Aorta (tissue), 5 donors: ENCODE data around the gene GBP2. TPM values are rescaled to one million over a fixed set of nuclear protein-coding genes. Genes with fewer than 3 reads are reported as not detected.

Experiments
- ATAC-seq: fragments of 200-7000 bp; cut with Tn5 transposase; one replicate; pipeline ENCODE4 v1.9.1; 2022; ENCODE audit warnings: moderate library complexity; ENCODE audit not compliant: low FRiP score
- DNase-seq, 2 donors: peaks; one replicate each; pipeline ENCODE4 v3.0.0-alpha.2; 2020
- H3K27ac ChIP-seq, 2 donors: one replicate each; pipeline ENCODE4 v1.5.1; 2013; ENCODE audit warnings: low read length in 2 of 2, mild to moderate bottlenecking in 2 of 2, moderate library complexity in 2 of 2, control low read depth in 1 of 2, inconsistent platforms in 1 of 2, low read depth in 1 of 2
- H3K27me3 ChIP-seq, 2 donors: one replicate each; pipeline ENCODE4 v1.6.1; 2013; ENCODE audit warnings: control low read depth in 1 of 2, low read length in 1 of 2, mild to moderate bottlenecking in 1 of 2, moderate library complexity in 1 of 2; ENCODE audit not compliant: insufficient read depth in 2 of 2, control insufficient read depth in 1 of 2
- H3K36me3 ChIP-seq, 2 donors: one replicate each; pipeline ENCODE4 v1.6.1; 2013; ENCODE audit warnings: control low read depth in 1 of 2, low read length in 1 of 2, mild to moderate bottlenecking in 1 of 2; ENCODE audit not compliant: insufficient read depth in 2 of 2, control insufficient read depth in 1 of 2
- H3K4me1 ChIP-seq, 2 donors: one replicate each; pipeline ENCODE4 v1.6.1; 2013; ENCODE audit warnings: low read length in 2 of 2, control low read depth in 1 of 2, mild to moderate bottlenecking in 1 of 2, moderate library complexity in 1 of 2; ENCODE audit not compliant: insufficient read depth in 2 of 2, control insufficient read depth in 1 of 2
- H3K4me3 ChIP-seq, 2 donors: one replicate each; pipeline ENCODE4 v1.5.1; 2013; ENCODE audit warnings: low read length in 2 of 2, control low read depth in 1 of 2, mild to moderate bottlenecking in 1 of 2
- H3K9me3 ChIP-seq: one replicate; pipeline ENCODE4 v1.6.1; 2013; ENCODE audit warnings: mild to moderate bottlenecking, low read length; ENCODE audit not compliant: control insufficient read depth
- WGBS, 2 donors: extraction: QIAGEN DNeasy Blood & Tissue Kit; methylation state at CpG; one replicate each; pipeline ENCODE4 v1.1.7; 2013; 5-methylcytosine and 5-hydroxymethylcytosine counted together
- intact Hi-C, 2 donors: fragments of 100-400 bp; cut with DNase I; formaldehyde crosslinking; loops; one replicate each; pipeline versions ENCODE4 v1.14.2 to v1.15.0; 2022
- long read RNA-seq, 2 donors: library from polyadenylated mRNA; unstranded; transcript quantifications; one replicate each; pipeline ENCODE4 v2.0.0, GENCODE V29; 2020 to 2021
- polyA plus RNA-seq, 2 donors: library from polyadenylated mRNA; stranded (reverse); fragments of 200-250 nt; gene quantifications; one replicate each; pipeline ENCODE4 v1.2.3, GENCODE V29; 2013
- total RNA-seq, 2 donors: library from RNA; stranded (reverse); fragmentation: NEBNext Ultra II Directional; extraction: Animal tissue kit (Norgen Biotek cat#: 25700); gene quantifications; one replicate each; pipeline ENCODE4 v1.2.1, GENCODE V29; 2021
- donor health status: healthy with polysubstance abuse.
- donor health status: Bipolar disorder and iron deficiency.
- donor health status: DM: no; HTN: no; CAD: no.
- donor health status: DM: no; HTN: no; CAD: no.
- donor health status: DM: yes; HTN: yes; CAD: no.

The GBP2 gene
- total RNA-seq (100 to 1,000 TPM; 110 to 123 TPM), polyA plus RNA-seq (100 to 1,000 TPM in 1 of 2 donors, 10 to 100 TPM in 1; 67.6 to 217 TPM)
- long read RNA-seq, donor 1, transcript GBP2-201 (11 exons, 2,220 nt) = major isoform, 436 of 695 reads
- long read RNA-seq, donor 1, partial matches to known transcripts = 220 of 695 reads
- long read RNA-seq, donor 1, other reads (novel, unspliced or antisense) = 39 of 695 reads
- long read RNA-seq, donor 2, transcript GBP2-201 (11 exons, 2,220 nt) = major isoform, 62 of 81 reads
- long read RNA-seq, donor 2, partial matches to known transcripts = 14 of 81 reads
- long read RNA-seq, donor 2, other reads (novel, unspliced or antisense) = 5 of 81 reads

GRCh38 chr1:89125913-89126580 is at the start of gene GBP2:
GBP2 (minus strand) TSS chr1:89126114; CDS start chr1:89121966, 4,148 bp downstream.
- DNase-seq = no peak
- peak within 1 kb of the TSS; percentile 54 to 57 for H3K27ac ChIP-seq
- H3K4me3 ChIP-seq = peak within 1 kb of the TSS; percentile 77 to 100
- H3K36me3 ChIP-seq = peaks cover 0 to 3% of the 10 kb centered on the region in 2 donors
- ATAC-seq = peak; percentile 88
- intact Hi-C loops = no loop called here
- WGBS, 2 donors = 0 to 1% methylated on average over 6 of the region's 6 CpGs
- H3K4me1 ChIP-seq = peaks cover 3 to 13% of the 10 kb centered on the region in 2 donors
- H3K9me3 ChIP-seq = no peaks in the 10 kb centered on the region
- H3K27me3 ChIP-seq = no peaks in the 10 kb centered on the region

DNA sequence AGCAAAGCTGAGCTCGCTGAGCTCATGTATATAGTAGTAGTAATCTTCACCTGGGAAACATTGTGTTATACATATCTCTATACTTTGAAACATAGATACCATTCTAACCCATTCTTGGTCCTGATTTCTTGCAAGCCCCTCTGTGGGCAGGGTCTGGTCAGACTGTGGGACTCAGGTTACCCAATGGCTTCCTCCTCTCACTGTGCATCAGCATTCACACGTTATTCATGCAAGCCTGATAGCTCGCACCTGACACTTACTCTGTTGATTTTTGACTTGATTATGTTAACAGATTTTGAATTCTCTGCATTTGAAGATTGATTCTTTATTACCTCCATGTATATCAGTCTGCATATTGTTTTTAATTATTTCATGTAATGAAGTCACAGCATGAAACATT is 48.6 kb upstream of the GBP2 start:
- Histone ChIP-seq H3K27ac (no peak overlapping the region), H3K36me3 (no peaks in the 10 kb centered on the region), H3K4me3 (no peak overlapping the region), H3K4me1 (no peaks in the 10 kb centered on the region), H3K27me3 (no peaks in the 10 kb centered on the region), H3K9me3 (no peaks in the 10 kb centered on the region)
- ATAC-seq (no peak), DNase-seq (no peak)
- intact Hi-C loops = loop anchor here in 1 of 2 donors (10.0 kb wide), 1 partner anchor 230 kb away; no protein-coding TSS in a partner anchor
- 80 to 85% methylated on average over 3 of the region's 3 CpGs for WGBS, 2 donors

- 66 to 89% methylated on average over 4 of the region's 4 CpGs for WGBS, 2 donors
- no peak for ATAC-seq
- intact Hi-C loops = loop anchor here in 1 of 2 donors (10.0 kb wide), 1 partner anchor 232 kb away; no protein-coding TSS in a partner anchor
Observed at GRCh38 chr1:89172468-89173143, 46.7 kb upstream of the GBP2 start.

GRCh38 chr1:89171067-89171438 is 45.1 kb upstream of the GBP2 start:
- Histone ChIP-seq H3K36me3 (no peaks in the 10 kb centered on the region), H3K27me3 (no peaks in the 10 kb centered on the region), H3K4me3 (no peak overlapping the region), H3K27ac (no peak overlapping the region), H3K4me1 (no peaks in the 10 kb centered on the region), H3K9me3 (no peaks in the 10 kb centered on the region)
- ATAC-seq (no peak), DNase-seq (no peak)
- intact Hi-C loops = loop anchor here in 1 of 2 donors (10.0 kb wide), 1 partner anchor 234 kb away; no protein-coding TSS in a partner anchor

More at GRCh38 chr1:89172468-89173143, 46.7 kb upstream of the GBP2 start:
- Histone ChIP-seq H3K27ac (no peak overlapping the region), H3K4me3 (no peak overlapping the region), H3K27me3 (no peaks in the 10 kb centered on the region), H3K9me3 (no peaks in the 10 kb centered on the region), H3K36me3 (no peaks in the 10 kb centered on the region), H3K4me1 (no peaks in the 10 kb centered on the region)
- no peak for DNase-seq

DNA sequence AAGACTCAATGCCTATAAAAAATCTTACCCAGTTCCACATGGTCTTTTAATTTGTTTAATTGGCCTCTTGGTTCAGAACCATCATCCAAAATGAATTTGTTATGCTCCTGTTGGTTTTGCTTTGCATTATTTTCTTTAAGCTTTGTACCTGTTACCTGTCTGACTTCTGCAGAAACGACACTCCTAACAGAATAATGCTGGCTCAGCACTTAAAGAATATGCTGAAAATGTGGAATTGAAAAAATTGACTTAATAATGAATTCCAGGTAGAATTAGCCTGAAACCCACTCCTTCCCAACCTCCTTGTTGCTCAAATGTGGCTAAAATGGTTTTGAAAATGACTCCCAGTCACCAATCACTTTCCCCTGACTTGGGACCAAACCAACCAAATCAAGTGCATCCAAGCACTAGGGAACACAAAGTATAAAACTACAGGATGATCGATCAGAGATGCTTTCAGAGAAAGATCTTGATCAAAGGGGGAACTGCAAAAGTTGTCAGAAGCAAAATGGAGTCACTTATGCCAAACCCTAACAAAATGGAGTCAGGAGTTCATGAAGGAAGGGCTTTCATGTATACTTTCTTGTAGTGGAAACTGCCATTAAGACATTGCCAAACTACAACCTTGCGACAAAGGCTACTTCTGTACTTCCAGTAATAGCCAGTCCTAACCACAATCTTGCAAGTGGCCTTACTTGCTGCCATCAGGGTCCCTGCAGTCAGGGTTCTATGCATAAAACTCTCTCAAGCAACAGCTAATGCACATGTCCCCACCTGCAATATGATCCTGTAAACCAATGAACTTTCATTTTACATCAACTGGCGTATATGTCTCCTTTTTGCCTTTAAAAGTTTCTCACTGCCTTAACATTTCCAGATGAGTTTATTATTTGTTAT is 44.5 kb upstream of the GBP2 start:
- no peak for ATAC-seq
- WGBS, 2 donors = 87% methylated on average over 4 of the region's 4 CpGs
- no peaks in the 10 kb centered on the region for H3K4me1 ChIP-seq
- no peaks in the 10 kb centered on the region for H3K36me3 ChIP-seq
- intact Hi-C loops = loop anchor here in 1 of 2 donors (10.0 kb wide), 1 partner anchor 234 kb away; no protein-coding TSS in a partner anchor
- no peaks in the 10 kb centered on the region for H3K9me3 ChIP-seq
- H3K4me3 ChIP-seq = no peak overlapping the region
- DNase-seq = no peak
- H3K27ac ChIP-seq = no peak overlapping the region
- H3K27me3 ChIP-seq = no peaks in the 10 kb centered on the region

DNA sequence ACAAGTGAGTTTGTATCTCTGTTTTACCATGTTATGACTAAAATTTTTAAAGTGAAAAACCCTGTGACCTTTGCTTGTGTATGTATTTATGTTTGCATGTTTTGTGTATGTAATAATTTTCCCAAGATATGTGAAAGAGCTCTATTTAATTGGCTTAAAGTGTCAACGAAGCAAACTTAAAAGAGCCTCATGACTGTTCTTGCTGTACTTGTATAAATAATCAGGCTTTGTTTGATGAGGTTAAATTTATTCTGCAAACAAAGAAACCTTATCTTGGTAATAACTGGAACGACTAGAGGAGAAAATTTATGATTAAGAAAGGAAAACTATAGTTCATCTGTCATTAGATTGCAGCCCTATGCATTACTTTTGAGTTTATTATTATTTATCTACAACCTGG is 43.3 kb upstream of the GBP2 start:
- Histone ChIP-seq H3K27me3 (no peaks in the 10 kb centered on the region), H3K4me1 (no peaks in the 10 kb centered on the region), H3K4me3 (no peak overlapping the region), H3K27ac (no peak overlapping the region), H3K9me3 (no peaks in the 10 kb centered on the region), H3K36me3 (no peaks in the 10 kb centered on the region)
- whole genome bisulfite sequencing, 2 donors = 40 to 41% methylated on average over 2 of the region's 2 CpGs
- ATAC-seq = no peak
- intact Hi-C loops = no loop called here
- no peak for DNase-seq

DNA sequence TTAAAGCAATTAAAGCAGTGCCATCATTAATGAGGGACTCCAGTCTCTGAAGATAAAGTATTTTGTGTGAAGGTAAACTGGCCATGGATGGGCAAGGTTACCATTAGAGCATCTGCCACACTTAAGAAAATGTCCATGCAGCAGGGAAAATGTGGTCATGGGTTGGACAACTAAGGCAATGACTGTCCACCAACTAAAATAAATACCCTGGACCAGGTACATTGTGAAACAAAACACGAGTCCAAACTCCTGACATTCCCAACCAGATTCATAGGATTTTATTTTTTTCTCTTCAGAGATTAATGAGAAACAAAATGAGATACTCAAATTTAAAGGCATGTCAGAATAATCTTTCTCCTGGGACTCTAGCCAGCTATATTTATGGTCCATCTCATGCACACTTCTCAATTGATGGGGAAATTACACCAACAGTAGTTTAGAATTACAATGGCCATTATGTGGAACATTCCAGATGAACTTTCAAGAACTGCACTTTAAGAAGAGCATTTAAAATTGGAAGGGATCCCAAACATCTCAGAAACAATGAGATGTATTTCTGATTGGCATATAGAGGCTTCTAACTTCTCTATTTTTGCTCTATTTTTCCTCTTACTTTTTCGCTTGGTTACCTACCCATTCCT is 41.8 kb upstream of the GBP2 start:
- ATAC-seq (no peak), DNase-seq (no peak)
- Histone ChIP-seq H3K4me1 (no peaks in the 10 kb centered on the region), H3K27ac (no peak overlapping the region), H3K36me3 (no peaks in the 10 kb centered on the region), H3K9me3 (no peaks in the 10 kb centered on the region), H3K27me3 (no peaks in the 10 kb centered on the region), H3K4me3 (no peak overlapping the region)
- intact Hi-C loops = no loop called here
- 62 to 64% methylated on average over 2 of the region's 2 CpGs for WGBS, 2 donors

- no peak for ATAC-seq
- intact Hi-C loops = no loop called here
- Histone ChIP-seq H3K4me3 (no peak overlapping the region), H3K27ac (no peak overlapping the region), H3K4me1 (no peaks in the 10 kb centered on the region), H3K9me3 (no peaks in the 10 kb centered on the region), H3K27me3 (no peaks in the 10 kb centered on the region), H3K36me3 (no peaks in the 10 kb centered on the region)
- WGBS, 2 donors = 57 to 61% methylated on average over 1 of the region's 1 CpG
- DNase-seq = no peak
Observed at GRCh38 chr1:89166705-89167104, 40.8 kb upstream of the GBP2 start.
